Activated naive CD4-positive, alpha-beta T cell (primary cell): ENCODE data around the gene FGFBP1.

Experiments used
- DNase-seq, 4 experiments: peaks; one replicate each; lab custom pipeline; 2025; lab: John Stamatoyannopoulos, UW

Gene FGFBP1

DNA sequence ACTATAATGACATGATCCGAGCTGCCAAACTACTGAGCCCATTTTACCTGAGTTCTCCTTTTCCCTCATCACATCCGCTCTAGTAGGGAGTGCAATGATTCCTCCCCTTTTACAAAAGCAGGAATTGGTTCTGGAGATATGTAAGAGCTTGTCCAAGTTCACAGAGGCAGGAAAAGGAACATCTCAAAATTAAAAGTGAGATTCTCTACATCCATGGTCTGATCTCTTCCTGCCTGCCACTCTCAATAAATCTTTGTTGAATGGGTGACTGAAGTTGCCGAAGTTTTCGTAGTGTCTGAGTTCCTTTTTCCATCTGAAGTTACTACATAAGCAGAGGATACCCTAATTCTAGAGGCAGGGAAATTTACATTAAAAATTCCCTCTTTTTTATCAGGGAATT, at the start of gene FGFBP1:
Gene FGFBP1, minus strand, starts transcription at position 101 of the 400 bp plus-strand sequence. CDS start 2,108 bp downstream, outside the sequence.
- no peak for DNase-seq

DNA sequence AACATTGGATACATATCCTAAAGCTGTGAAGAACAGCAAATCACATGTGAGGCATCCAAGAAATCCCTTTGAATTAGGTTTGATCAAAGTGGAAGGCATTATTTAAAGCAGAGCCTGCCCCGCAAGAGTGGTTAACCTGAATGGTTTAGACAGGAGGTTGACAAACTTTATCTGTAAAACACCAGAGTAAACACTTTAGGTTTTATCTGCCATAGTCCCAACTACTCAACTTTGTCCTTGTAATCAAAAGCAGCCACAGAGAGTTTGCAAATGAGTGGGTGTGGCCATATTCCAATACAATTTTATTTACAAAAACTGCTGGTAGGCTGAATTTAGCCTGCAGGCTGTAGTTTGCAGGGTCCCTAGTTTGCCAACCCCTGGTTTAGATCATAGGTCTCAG, 49.7 kb upstream of the FGFBP1 start:
- DNase-seq, result no peak

DNA sequence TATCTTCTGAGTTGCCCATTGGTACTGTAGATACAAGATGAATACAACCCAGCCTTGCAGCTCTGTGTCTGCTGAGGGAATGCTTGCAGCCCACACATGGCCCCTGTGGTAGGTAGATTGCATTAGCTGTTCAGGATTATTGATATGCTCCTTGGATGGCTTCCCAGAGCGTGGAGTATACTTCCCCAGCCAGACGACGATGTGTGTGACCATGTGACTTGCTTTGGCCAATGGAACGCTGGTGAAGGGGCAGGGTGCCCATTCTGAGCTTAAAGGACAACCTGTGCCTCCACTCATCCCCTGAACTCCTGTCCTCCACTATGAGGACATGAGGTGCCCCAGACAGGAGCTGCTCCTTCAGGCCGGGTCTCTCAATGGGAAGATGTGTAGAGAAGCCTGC, 48.4 kb upstream of the FGFBP1 start:
- no peak for DNase-seq

DNA sequence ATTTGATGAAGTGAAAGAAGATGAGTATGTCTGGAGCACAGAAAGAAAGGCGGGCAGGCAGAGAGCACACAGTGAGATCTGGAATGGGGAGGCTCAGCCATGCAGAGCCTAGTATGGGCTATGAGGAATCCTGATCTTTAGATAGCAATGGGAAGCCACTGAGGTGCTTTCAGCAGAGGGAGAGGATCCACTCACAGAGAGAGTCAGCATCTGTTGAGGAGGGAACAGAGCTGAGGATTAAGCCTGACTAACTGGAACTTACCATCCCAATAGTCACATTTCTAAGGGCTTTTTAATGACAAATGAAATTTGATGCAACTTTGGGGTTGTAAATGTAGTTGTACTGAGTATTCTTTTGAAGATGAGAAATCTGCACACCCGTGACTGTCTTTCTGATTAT, 45.1 kb upstream of the FGFBP1 start:
- no peak for DNase-seq

DNA sequence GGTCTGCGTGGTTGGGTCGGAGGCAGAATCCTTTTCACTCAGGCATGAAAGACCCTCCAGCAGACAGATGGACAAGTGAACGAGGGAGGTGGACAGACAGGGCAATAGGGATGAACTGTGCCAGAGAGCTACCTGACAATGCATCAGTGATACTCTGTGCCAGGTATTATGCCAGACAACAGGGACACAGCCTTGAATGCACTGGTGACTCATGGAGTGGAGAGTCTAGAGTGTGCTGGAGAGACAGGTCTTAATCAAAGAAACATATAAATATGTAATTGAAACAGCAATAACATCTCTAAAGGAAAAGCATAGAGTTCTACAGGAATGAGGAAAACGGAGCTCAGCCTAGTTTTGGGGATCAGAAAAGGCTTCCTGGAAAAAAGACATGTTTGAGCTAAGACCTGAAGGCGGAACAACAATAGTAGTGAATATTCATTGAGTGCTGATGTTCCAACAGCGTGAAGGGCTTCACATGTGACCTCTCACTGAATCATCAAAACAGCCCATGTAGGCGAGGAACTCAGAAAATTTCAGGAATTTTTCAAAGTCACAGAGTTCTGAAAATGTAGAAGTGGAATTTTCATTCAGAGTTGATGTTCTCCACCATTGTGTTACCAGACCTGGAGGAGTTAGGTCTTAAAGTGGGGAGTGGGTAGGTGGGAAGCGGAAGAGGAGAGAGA, 44.4 kb upstream of the FGFBP1 start:
- no peak for DNase-seq

DNA sequence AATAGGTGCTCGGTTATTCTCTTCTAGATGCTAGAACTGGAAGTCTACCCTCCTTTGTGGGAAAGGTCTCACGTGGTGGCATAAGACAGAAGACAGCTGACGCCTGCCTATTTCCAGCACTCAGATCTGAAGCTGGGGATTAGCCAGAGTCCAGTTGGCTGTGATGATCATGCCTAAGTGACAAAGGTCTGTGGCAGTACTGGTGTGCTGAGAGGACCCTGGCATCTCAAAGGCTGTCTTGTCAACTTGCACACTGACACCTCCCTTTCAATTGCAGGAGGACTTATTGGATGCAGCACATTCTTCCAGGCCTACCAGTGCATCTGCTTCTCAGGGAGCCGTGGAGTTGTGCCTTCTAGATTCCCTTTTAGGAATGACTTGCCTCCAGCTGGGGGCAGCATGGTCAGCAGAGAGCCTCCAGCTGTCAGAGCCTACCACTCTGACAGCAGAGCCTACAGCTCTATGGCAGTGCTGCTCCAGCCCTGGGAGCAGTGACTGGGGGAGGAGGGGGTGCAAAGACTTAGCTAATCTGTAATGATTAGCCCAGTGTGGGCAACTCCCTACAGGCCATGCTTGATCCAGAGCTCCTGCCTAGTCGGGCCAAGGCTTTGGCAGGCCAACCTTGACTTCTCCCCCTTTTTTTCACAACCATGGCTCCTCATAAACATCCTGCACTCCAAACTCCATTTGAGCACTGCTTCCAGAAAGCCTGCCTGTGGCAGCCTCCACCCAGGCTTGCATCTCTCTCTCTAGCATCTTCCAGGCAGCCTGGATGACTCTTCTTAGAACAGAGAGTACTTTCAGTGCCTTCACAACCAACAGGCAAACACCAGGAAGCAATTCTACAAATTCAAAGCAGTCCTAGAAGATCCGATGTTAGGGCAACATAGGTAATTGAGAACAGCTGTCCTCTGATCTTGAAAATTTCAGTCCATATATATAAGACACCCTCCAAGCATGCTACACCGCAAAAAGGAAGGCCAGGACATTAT, 38.2 kb upstream of the FGFBP1 start:
- DNase-seq, result no peak

DNA sequence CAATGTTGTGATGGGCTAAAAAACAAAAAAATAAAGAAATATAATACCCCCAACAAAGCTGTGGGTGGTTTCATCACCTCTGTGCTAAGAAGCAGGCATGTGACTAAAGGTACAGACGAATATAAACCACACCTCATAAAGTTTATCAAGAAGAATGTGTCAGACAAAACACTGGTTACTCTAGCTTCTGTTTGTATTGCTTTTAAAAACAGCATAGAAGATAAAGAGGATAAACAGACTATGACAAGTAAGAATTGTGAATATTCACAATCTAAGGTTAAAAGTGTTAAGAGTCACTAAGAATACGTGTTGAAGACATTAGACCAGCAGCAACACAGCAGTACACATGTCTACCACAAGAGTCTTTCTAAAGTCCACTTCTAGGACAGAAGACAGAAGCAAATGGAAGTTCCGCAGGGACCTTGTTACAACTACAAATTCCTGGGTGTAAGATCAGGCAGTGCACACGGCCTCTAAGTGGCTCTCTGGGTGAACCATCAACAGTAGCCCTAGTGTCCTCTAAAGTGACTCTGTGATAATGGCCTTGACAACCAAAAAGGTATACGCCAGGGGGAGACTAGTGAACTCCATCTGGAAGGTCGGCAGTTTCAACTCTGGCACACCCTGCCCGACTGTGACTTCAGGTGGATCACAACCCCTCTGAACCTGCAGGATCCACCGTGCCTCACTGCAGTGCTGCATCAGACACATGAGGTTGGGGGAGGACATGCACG, 32.7 kb upstream of the FGFBP1 start:
- DNase-seq, result no peak

DNA sequence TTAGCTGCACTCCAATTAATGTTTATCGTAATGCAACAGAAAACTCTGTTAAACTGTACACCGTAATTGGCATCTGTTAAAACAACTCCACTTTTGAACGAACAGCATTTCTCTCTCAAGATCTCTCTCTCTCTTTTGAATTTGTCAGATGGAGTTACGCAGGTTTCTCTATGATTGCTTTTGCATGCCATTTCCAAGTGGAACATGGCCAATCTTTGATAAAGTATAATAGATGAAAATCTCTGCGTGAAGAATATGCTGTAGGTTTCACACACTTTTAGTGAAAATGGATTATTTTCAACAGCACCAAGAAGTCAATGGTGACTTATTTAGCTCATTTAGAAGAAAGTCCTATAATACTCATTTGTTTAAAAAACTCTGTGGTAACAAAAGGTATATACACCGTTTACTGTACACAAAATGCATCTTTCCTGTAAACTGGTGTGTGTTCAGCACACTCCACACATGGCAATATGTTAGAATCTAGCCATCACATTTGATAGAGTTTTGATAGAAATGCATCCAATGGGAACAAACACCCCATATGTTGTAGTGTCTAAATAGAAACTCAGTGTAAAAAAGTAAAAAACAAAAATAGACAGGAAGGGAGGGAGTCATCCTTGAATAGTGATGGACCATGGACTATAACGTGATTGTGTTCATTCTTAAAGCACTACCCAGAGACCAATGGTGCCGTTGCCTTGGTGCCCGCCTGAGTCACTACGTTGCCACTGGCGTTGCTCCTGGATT, 30.2 kb upstream of the FGFBP1 start:
- DNase-seq, result no peak

DNA sequence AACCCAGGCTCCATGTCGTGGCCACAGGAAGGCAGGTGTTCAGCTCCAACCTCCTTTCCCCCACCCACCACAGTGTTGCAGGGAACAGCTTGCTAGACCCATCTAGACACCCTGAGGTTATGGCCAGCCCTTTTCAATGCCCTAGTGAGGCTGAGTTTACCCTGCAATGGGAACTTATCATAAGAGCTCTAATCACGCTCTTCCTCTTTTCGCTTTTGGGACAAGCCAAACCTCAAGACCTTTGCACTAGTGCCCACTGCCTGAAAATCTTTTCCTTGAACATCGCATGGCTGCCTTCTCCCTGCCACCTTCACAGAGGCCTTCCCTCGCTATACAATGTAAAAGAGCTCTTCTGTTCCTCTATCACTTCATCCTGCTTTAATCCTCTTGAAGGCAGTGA, 26.8 kb upstream of the FGFBP1 start:
- DNase-seq, result no peak

DNA sequence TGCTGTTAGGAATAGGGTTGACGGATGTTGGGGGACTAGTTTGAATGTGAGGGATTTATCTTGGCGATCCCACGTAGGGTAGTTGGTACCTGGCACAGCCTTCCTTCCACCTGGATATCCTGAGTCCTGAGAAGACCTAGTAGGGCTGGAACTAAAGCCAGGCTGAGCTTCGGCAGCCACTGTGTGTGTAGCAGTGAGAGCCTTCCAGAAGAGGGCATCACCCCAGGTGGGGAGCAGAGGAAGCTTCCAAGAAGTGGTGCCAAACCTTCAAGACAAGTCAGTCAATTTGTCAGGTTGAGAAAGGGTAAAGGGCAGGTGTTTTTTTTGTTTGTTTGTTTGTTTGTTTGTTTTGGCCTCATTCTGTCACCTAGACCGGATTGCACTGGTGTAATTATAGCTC, 25.6 kb upstream of the FGFBP1 start:
- no peak for DNase-seq

DNA sequence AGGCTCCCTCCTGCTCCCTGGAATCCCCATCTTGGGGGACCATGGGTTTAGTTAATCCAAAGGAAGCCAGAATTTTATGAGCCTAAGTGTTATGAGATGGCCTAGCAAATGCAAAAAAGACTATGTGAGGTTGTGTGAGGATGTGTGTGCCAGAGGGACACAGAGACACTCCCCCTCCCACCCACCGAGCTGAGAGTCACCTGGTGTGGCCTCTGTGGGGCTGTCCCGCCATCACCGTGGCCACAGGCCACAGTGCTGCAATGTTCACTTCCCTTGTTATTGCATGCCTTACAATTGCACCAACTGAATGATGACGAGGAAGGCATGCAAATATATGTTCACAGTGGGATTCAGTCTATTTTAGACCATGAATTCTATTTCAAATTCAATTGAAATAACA, 25.0 kb upstream of the FGFBP1 start:
- peak in 1 of 4 experiments; percentile 2 for DNase-seq

DNA sequence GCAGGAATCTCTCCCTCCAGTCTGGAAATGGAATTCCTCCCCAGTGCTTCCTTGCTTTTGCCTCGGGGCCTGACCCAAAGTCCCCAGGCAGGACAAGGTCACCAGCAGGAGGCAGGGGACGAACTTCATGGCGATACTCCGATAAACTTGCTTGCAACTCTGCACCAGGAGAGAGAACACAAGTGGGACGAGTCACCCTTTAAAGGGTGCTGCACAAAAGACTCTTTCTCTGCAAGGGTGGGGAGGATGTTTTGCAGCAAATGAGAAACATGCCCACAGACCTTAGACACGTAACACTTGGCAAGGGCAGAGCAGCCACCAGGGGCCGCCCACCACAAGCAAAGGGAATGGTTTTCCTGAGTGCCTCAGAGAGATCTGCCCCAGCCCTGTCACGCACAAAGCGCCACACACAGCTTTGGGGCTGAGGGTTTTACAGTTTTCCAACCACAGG, 24.5 kb upstream of the FGFBP1 start, which contains the start of gene FGFBP2:
Gene FGFBP2, minus strand, starts transcription at position 175 of the 451 bp plus-strand sequence. Its CDS starts 46 bp downstream, at position 129.
- DNase-seq, result peak in 3 of 4 experiments; percentile 8 to 53 (median 28)

DNA sequence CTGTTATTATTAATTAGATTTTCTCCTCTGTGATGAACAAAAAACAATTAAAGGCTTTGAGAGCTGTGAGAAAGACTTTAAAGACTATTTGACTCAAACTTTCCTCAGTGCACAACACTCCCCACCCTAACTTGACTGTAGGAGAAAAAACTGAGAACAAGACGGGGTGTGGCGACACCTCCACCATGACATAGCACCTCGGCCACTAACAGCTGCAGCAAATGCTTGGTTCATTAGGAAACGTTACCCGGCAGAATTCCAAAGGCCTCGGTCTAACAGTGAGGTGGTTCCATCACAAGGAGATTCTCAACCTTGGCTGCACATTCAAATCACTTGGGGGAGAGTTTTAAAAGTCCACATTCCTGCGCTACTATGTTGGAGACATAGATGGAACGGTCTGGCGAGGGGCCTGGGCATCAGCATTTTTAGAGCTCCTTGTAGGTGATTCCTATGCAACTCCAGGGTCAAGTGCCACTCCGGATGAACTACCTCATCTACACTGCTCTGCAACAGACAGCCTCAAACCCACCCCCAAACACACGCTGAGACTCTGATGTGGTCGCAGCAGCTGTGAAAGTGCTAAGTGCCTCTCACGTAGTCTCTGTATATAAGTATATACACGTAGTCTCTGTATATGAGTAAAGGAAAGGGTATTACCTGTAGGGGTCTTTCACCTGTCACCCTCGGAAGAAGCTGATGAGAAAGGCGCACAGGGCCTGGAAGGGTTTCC, 23.4 kb upstream of the FGFBP1 start:
- peak in 2 of 4 experiments; percentile 1 to 5 for DNase-seq

DNA sequence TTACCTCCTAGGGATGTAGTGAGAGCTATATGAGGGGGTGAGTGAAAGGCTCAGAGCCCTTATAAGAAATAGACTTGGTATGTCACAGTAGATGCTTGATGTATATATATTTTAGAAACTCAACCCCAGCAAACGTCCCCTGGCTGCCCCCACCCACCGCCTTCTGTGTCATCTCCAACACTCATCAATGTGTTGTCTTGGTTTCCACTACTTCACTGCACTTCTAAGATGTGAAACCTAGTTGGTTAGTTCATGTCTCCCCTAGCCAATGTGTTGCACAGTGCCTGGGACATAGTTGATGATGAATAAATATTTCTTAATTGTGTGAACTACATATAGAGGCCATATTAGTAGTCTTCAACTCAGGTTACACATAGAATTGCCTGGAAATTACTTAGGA, 20.0 kb upstream of the FGFBP1 start:
- DNase-seq, result no peak

DNA sequence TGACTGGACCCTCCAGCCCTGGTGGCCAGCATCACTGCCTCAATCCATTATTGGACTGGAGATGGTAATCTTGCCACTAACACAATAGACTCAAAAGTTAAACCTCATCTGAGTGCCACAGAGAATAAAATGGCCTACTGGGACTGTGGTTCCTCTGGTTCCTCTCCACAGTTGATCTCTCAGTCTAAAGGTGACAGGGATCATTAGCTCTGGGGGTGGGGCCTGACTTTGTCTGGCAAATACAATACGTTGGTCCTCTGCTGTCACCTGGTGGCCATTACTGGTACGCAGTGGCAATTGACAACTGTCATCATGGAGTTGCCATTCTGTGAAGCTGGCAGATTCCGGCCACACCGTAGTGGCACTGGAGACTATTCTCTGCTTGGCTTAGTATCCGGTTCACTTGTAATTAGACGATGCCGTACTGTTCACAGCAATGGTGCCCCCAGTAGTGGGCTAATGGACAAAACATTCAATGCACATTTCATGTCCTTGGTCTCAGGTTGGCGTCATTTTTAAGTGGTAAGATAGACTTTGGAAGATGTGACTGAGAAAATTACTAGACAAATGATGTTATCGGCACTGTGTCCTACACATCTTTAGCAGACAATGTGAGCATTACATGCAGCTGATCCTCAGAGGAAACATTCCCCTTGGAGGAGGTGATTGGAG, 17.8 kb upstream of the FGFBP1 start:
- peak; percentile 48 to 61 (median 53) for DNase-seq

DNA sequence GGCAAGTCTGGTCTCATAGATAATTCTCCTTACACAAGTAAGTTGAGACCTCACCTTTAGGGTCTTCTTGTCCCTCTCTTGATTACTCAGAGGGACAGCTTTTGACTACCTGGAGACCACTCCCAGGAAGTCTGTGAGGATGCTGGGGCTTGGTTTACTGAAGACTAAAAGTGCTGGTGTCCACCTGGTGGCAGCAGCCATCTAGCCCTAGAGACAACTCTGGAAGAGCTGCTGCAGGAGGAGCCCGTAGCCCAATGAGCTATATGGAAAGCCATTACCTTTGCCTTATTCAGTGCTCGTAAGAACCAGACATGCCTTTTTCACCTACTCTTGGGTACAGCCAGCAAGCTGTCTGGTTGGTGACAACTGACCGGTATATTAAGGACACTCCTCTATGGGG, 17.1 kb upstream of the FGFBP1 start:
- no peak for DNase-seq

DNA sequence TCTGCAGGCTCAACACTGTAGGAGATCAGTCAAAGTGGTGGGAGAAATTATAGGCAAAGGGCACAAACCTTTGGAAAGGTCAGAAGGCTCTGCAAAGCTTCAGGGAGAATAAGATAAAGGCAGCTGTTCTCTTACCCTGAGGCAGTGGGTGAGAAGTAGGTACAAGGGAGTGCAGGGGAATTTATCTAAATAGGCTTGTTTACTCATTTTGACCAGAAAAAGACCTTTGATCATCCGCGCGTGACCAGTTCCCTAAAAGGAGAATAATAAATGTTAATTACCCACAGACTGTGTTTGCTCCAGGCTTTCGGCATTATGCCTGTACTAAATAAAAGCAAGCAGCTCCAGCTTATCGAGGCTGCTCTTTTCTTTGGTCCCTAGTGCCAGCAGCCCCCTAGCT, 15.1 kb upstream of the FGFBP1 start:
- DNase-seq, result no peak

DNA sequence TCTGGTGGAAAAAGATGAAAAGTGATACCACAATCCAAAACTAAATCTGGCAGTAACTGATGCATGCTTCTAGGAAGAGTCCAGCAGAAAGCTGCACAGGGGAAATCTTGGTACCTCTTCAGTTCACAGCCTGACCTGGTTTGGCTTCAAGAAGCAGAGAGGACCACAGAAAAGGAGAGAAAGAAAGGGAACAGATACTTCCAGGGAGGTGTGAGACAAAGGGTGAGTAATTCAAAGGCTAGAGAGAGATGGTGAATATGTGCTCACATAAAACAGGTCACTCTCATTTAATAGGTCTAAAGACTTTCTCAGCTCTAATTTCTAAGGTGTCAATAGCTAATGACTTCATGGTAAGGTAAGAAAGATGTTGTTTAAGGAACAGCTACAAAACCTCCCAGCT, 13.2 kb upstream of the FGFBP1 start:
- DNase-seq, result no peak

DNA sequence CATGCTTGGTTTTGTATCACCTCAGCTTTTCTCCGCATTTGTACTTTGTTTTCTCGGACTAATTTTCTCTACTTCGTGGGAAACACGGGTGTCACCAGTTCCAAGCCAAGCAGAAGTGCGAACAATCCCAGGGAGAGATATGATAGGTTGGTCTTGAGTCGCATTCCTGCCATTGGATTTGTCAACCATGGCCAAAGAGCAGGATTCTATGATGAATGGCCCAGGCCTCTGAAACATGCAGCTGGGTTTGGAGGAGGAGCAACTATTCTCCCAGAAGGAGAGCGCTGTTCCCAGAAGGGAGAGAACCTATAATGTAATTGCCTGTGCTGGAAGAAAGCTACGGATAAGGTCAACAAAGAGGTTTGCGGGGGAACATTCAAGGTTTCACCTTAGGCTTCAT, 10.3 kb upstream of the FGFBP1 start:
- DNase-seq, result no peak

DNA sequence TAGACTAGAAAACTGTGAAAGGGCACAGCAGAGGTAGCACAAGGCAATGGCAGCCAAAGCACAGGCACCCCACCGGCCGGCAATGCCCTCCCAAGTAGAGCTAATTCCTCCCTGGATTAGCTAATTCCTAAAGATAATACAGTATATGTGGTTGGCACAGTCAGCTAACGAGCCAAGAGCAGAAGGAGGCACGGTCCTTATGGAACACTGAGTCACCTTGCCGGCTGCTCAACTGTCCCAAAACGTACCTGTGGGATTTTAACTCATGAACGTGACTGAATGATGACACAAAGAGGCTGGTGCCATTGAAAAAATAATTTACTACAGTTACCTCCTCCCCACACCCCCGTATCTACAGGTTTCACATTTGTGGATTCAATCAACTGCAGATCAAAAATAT, 9.1 kb upstream of the FGFBP1 start:
- no peak for DNase-seq
